Neural cell (in vitro differentiated cells): ENCODE results near the gene POU2F2. TPM values are rescaled to one million over a fixed set of nuclear protein-coding genes. Genes with fewer than 3 reads are reported as not detected.

ENCODE experiments used
- H2AFZ ChIP-seq: fragments of 200-600, 300-800 bp; sonication (generic), shearing (Covaris generic); 2 replicates; pipeline ENCODE4 v1.6.0; 2014; ENCODE audit warnings: low read depth, mild to moderate bottlenecking, antibody characterized with exemption, low read length, moderate library complexity
- H3F3A ChIP-seq: fragments of 200-600 bp; shearing (Covaris generic); 2 replicates; pipeline ENCODE4 v1.6.1; 2016; ENCODE audit warnings: mild to moderate bottlenecking, moderate library complexity, mixed read lengths, antibody characterized with exemption, low read length; ENCODE audit not compliant: insufficient read depth, poor library complexity, severe bottlenecking
- H3K27ac ChIP-seq: fragments of 200-600, 300-800 bp; sonication (generic), shearing (Covaris generic); 2 replicates; pipeline ENCODE4 v1.5.1; 2014; ENCODE audit warnings: mild to moderate bottlenecking, low read length, moderate library complexity
- H3K27me3 ChIP-seq: fragments of 300-800, 200-600 bp; sonication (generic), shearing (Covaris generic); 2 replicates; pipeline ENCODE4 v1.6.0; 2014; ENCODE audit warnings: mild to moderate bottlenecking, low read depth, low read length, moderate library complexity; ENCODE audit not compliant: insufficient read depth
- H3K36me3 ChIP-seq: fragments of 300-800, 200-600 bp; sonication (generic), shearing (Covaris generic); 2 replicates; pipeline ENCODE4 v1.5.1; 2014; ENCODE audit warnings: mild to moderate bottlenecking, antibody characterized with exemption, low read length, moderate library complexity; ENCODE audit not compliant: insufficient read depth
- H3K4me2 ChIP-seq: fragments of 300-800, 200-600 bp; sonication (generic), shearing (Covaris generic); 2 replicates; pipeline ENCODE4 v1.6.0; 2014; ENCODE audit warnings: mild to moderate bottlenecking, low read length
- H3K4me3 ChIP-seq: fragments of 300-800, 200-600 bp; sonication (generic), shearing (Covaris generic); 2 replicates; pipeline ENCODE4 v1.5.1; 2014; ENCODE audit warnings: mild to moderate bottlenecking, low read length, moderate library complexity
- H3K79me2 ChIP-seq: fragments of 200-600 bp; shearing (Covaris generic); replicated peaks from 2 replicates; pipeline ENCODE4 v1.6.0; 2014; ENCODE audit warnings: mild to moderate bottlenecking, low read length, moderate library complexity; ENCODE audit not compliant: insufficient read depth
- H3K9ac ChIP-seq: fragments of 300-800, 200-600 bp; sonication (generic), shearing (Covaris generic); 2 replicates; pipeline ENCODE4 v1.6.1; 2016; ENCODE audit warnings: mild to moderate bottlenecking, low read length, mixed read lengths
- H3K9me2 ChIP-seq: fragments of 200-600 bp; shearing (Covaris generic); 2 replicates; pipeline ENCODE4 v1.6.1; 2016; ENCODE audit warnings: mild to moderate bottlenecking, low read length, mixed read lengths; ENCODE audit not compliant: insufficient read depth
- H3K9me3 ChIP-seq: fragments of 200-600, 300-800 bp; sonication (generic), shearing (Covaris generic); 2 replicates; pipeline ENCODE4 v1.6.1; 2016; ENCODE audit warnings: mild to moderate bottlenecking, mixed run types, low read length, moderate library complexity, mixed read lengths
- H4K20me1 ChIP-seq: fragments of 200-600 bp; shearing (Covaris generic); 2 replicates; pipeline ENCODE4 v1.6.1; 2016; ENCODE audit warnings: mild to moderate bottlenecking, mixed run types; ENCODE audit not compliant: insufficient read depth
- CTCF ChIP-seq: fragments of 450-650 bp; IDR thresholded peaks from 2 replicates; pipeline ENCODE4 v1.5.1; 2014; ENCODE audit warnings: antibody characterized with exemption, mild to moderate bottlenecking, moderate library complexity; ENCODE audit not compliant: poor library complexity, severe bottlenecking
- EP300 ChIP-seq: fragments of 450-650 bp; conservative IDR thresholded peaks from 2 replicates; pipeline ENCODE4 v1.6.1; 2014; ENCODE audit warnings: antibody characterized with exemption, mild to moderate bottlenecking, moderate library complexity; ENCODE audit not compliant: poor library complexity, severe bottlenecking
- EZH2 ChIP-seq: fragments of 200-600, 300-800 bp; shearing (Covaris generic), sonication (generic); IDR thresholded peaks from 2 replicates; pipeline ENCODE4 v1.6.1; 2014; ENCODE audit warnings: antibody characterized with exemption, low read length, borderline replicate concordance, mild to moderate bottlenecking; ENCODE audit not compliant: insufficient read depth, poor library complexity, severe bottlenecking
- MXI1 ChIP-seq: fragments of 450-650 bp; conservative IDR thresholded peaks from 2 replicates; pipeline ENCODE4 v1.6.1; 2014; ENCODE audit warnings: antibody characterized with exemption, mild to moderate bottlenecking; ENCODE audit not compliant: poor library complexity, severe bottlenecking
- POLR2AphosphoS5 ChIP-seq: IDR thresholded peaks from 2 replicates; pipeline ENCODE4 v1.6.1; 2012
- RAD21 ChIP-seq: fragments of 450-650 bp; conservative IDR thresholded peaks from 2 replicates; pipeline ENCODE4 v1.6.1; 2014; ENCODE audit warnings: antibody characterized with exemption, mild to moderate bottlenecking, moderate library complexity
- SMC3 ChIP-seq: fragments of 450-650 bp; conservative IDR thresholded peaks from 2 replicates; pipeline ENCODE4 v1.6.1; 2014; ENCODE audit warnings: antibody characterized with exemption, mild to moderate bottlenecking, moderate library complexity; ENCODE audit not compliant: poor library complexity
- TAF1 ChIP-seq: IDR thresholded peaks from 2 replicates; pipeline ENCODE4 v1.6.1; 2012; ENCODE audit warnings: low read depth
- polyA plus RNA-seq: library from polyadenylated mRNA; depleted of rRNA; stranded (reverse); fragments of >200 nt; gene quantifications from 2 replicates; pipeline ENCODE4 v1.2.3, GENCODE V29; 2014

The POU2F2 gene
- polyA plus RNA-seq, 1 donor from 2014 or later = 7.7 TPM

DNA sequence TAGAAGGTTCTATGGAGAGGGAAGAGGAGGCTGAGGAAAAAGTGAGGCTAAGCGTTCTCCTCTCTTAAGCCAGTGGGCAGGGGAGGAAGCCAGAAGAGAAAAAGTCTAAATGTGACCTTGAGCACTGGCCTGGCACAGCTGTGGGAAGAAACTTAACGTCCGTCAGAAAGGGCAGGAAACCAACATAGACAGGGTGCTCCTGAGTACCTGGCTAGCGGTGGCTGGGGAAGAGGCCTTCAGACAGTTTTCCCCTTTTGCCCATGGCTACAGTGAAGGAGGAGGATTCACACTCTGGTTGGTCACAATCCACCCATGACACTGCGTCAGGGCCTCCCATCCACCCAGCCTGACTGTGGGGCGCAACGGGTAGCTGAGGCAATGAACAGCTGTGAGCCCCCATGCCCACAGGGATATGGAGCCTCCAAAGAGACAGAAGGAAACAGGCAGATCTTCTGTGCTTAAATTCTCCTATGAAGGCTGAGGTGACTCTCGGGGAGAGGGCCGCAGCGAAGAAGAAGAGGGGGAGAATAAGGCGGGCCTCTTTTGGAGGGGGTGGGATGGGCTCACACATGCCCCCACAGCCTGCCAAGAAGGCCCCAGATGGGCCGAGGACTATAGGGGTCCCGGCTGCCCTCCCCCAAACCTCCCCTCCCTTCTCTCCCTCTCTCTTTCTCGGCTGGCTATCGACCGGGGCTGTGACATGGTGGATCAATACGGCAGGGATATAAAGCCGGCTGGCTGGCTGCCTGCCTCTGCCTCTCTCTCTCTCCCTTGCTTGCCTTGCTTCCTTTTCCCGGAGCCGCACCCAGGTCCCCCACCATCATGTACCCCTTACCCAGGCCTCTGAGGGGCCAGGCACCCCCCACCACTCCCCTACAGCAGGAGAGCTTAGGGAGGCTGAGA is 19.8 kb upstream of the POU2F2 start:
- H3K79me2 ChIP-seq = no peaks in the 10 kb centered on the region
- peak overlapping the region; percentile 39 for H3K4me3 ChIP-seq
- H3F3A ChIP-seq = no peaks in the 10 kb centered on the region
- peak overlapping the region; percentile 58 for H3K9ac ChIP-seq
- no peaks in the 10 kb centered on the region for H3K27me3 ChIP-seq
- H3K36me3 ChIP-seq = peaks cover 4% of the 10 kb centered on the region
- H3K4me2 ChIP-seq = no peak overlapping the region
- H2AFZ ChIP-seq = no peak overlapping the region
- no peaks in the 10 kb centered on the region for H3K9me3 ChIP-seq
- TF ChIP-seq TAF1 (no peak), SMC3 (no peak), EP300 (no peak), POLR2AphosphoS5 (no peak), EZH2 (no peak), CTCF (no peak), RAD21 (no peak), MXI1 (no peak)
- H3K27ac ChIP-seq = peak overlapping the region; percentile 75
- no peaks in the 10 kb centered on the region for H4K20me1 ChIP-seq
- no peaks in the 10 kb centered on the region for H3K9me2 ChIP-seq

- Histone ChIP-seq H2AFZ (no peak overlapping the region), H3K27ac (peak overlapping the region; percentile 75), H3K9me2 (no peaks in the 10 kb centered on the region), H3K9me3 (no peaks in the 10 kb centered on the region), H3F3A (no peaks in the 10 kb centered on the region), H3K36me3 (no peaks in the 10 kb centered on the region), H3K79me2 (no peaks in the 10 kb centered on the region), H3K27me3 (no peaks in the 10 kb centered on the region), H3K4me2 (no peak overlapping the region), H3K4me3 (peak overlapping the region; percentile 31), H4K20me1 (no peaks in the 10 kb centered on the region), H3K9ac (peak overlapping the region; percentile 58)
- no peak for TF ChIP-seq EP300
Measured at GRCh38 chr19:42150911-42151361, 18.7 kb upstream of the POU2F2 start.

DNA sequence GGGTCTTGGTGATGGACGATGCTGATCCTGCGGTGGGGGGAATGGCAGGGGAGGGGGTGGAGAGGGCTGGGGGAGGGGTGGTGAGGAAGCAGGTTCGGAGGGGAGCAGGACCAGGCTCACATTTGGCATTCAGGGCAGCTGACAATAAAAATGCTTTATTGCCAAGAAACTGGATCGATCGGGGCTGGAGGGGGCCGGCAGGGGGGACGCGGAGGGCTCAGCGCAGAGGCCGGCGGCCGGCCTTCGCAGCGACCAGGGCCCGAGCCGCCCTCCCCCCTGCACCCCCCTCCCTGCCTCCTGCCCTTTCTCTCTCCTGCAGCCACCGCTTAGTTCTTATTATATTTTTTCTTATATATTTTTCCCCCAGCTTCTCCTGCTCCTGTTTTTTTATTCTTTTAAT is 18.1 kb upstream of the POU2F2 start:
- Histone ChIP-seq H3K27me3 (no peaks in the 10 kb centered on the region), H3K27ac (peak overlapping the region; percentile 75), H3K79me2 (no peaks in the 10 kb centered on the region), H3F3A (no peaks in the 10 kb centered on the region), H3K4me2 (no peak overlapping the region), H2AFZ (no peak overlapping the region), H3K9me2 (no peaks in the 10 kb centered on the region), H4K20me1 (no peaks in the 10 kb centered on the region), H3K9ac (peak overlapping the region; percentile 58), H3K4me3 (no peak overlapping the region), H3K36me3 (no peaks in the 10 kb centered on the region), H3K9me3 (no peaks in the 10 kb centered on the region)
- TF ChIP-seq POLR2AphosphoS5 = no peak
- no peak for TF ChIP-seq EP300
- no peak for TF ChIP-seq EZH2
